GM19372 (cell line): ENCODE measurements around the gene KCNK17.

ENCODE experiments used
- ATAC-seq: cut with Tn5 transposase; IDR thresholded peaks from one replicate; pipeline ENCODE4 v1.9.1; 2021; ENCODE audit warnings: mild to moderate bottlenecking, low read depth, moderate library complexity; ENCODE audit not compliant: unreplicated experiment

KCNK17 gene

GRCh38 chr6:39314273-39314795 lies at the start of gene KCNK17:
Gene KCNK17 (minus strand): TSS chr6:39314419. CDS start chr6:39314320, 99 bp downstream.
- ATAC-seq = no peak

GRCh38 chr6:39363280-39363679 lies 49.1 kb upstream of the KCNK17 start:
- no peak for ATAC-seq

- no peak for ATAC-seq
Measured at GRCh38 chr6:39362487-39362865, 48.3 kb upstream of the KCNK17 start.

GRCh38 chr6:39361657-39362486 lies 47.7 kb upstream of the KCNK17 start:
- peak; percentile 71 for ATAC-seq

GRCh38 chr6:39360378-39360777 lies 46.2 kb upstream of the KCNK17 start:
- no peak for ATAC-seq

GRCh38 chr6:39357998-39358686 lies 43.9 kb upstream of the KCNK17 start:
- no peak for ATAC-seq

GRCh38 chr6:39353698-39354315 lies 39.6 kb upstream of the KCNK17 start:
- no peak for ATAC-seq

GRCh38 chr6:39350723-39351505 lies 36.7 kb upstream of the KCNK17 start:
- no peak for ATAC-seq

- ATAC-seq = no peak
Measured at GRCh38 chr6:39348740-39349139, 34.5 kb upstream of the KCNK17 start.

- ATAC-seq = no peak
Measured at GRCh38 chr6:39347906-39348585, 33.8 kb upstream of the KCNK17 start.

- no peak for ATAC-seq
Measured at GRCh38 chr6:39347206-39347605, 33.0 kb upstream of the KCNK17 start.

GRCh38 chr6:39344821-39345280 lies 30.6 kb upstream of the KCNK17 start:
- ATAC-seq = no peak

GRCh38 chr6:39343396-39343870 lies 29.2 kb upstream of the KCNK17 start:
- ATAC-seq = no peak

GRCh38 chr6:39342692-39343395 lies 28.6 kb upstream of the KCNK17 start:
- no peak for ATAC-seq

- ATAC-seq = no peak
Measured at GRCh38 chr6:39341937-39342336, 27.7 kb upstream of the KCNK17 start.

- ATAC-seq = no peak
Measured at GRCh38 chr6:39341352-39341751, 27.1 kb upstream of the KCNK17 start.

- ATAC-seq = no peak
Measured at GRCh38 chr6:39339868-39340550, 25.8 kb upstream of the KCNK17 start.

- no peak for ATAC-seq
Measured at GRCh38 chr6:39339096-39339867, 25.1 kb upstream of the KCNK17 start.
